Natural killer cell (primary cell): ENCODE results near the gene SLCO3A1. TPM values are rescaled to one million over a fixed set of nuclear protein-coding genes. Genes with fewer than 3 reads are reported as not detected.

ENCODE experiments used
- ATAC-seq, 3 donors: fragments of 150-1000 bp in 2 of 3; fragments of 200-7000 bp in 1 of 3; cut with Tn5 transposase; 1 replicate in 1 of 3; 2 replicates in 2 of 3; pipeline ENCODE4 v1.10.0; 2021; ENCODE audit warnings: mild to moderate bottlenecking in 2 of 3, moderate library complexity in 2 of 3
- DNase-seq, 2 donors: peaks; one replicate each; pipeline versions ENCODE4 v3.0.0 to v3.0.0-alpha.2; 2013 to 2021; ENCODE audit warnings: mixed read lengths in 1 of 2
- H3K27ac ChIP-seq: one replicate; pipeline ENCODE4 v1.5.1; 2013; ENCODE audit warnings: mild to moderate bottlenecking, low read length
- H3K27me3 ChIP-seq: one replicate; pipeline ENCODE4 v1.6.1; 2013; ENCODE audit warnings: low read length; ENCODE audit not compliant: control insufficient read depth, insufficient read depth
- H3K36me3 ChIP-seq: one replicate; pipeline ENCODE4 v1.6.1; 2013; ENCODE audit warnings: low read length; ENCODE audit not compliant: control insufficient read depth, insufficient read depth
- H3K4me1 ChIP-seq: one replicate; pipeline ENCODE4 v1.6.1; 2013; ENCODE audit warnings: low read length; ENCODE audit not compliant: control insufficient read depth, insufficient read depth
- H3K4me3 ChIP-seq: one replicate; pipeline ENCODE4 v1.5.1; 2013; ENCODE audit warnings: low read length
- H3K9me3 ChIP-seq: one replicate; pipeline ENCODE4 v1.6.1; 2013; ENCODE audit warnings: low read length; ENCODE audit not compliant: control insufficient read depth, insufficient read depth
- H3K27ac Mint-ChIP-seq, 2 donors: one replicate each; pipeline ENCODE4 v1.8.0; 2022; ENCODE audit warnings: mild to moderate bottlenecking in 2 of 2, mixed read lengths in 2 of 2, moderate library complexity in 1 of 2
- H3K27me3 Mint-ChIP-seq, 2 donors: one replicate each; pipeline ENCODE4 v1.8.0; 2022; ENCODE audit warnings: low read depth in 2 of 2, mixed read lengths in 2 of 2
- H3K36me3 Mint-ChIP-seq: one replicate; pipeline ENCODE4 v1.8.0; 2022; ENCODE audit warnings: mixed read lengths
- H3K4me1 Mint-ChIP-seq, 2 donors: one replicate each; pipeline ENCODE4 v1.8.0; 2022; ENCODE audit warnings: mixed read lengths in 2 of 2
- H3K4me3 Mint-ChIP-seq: one replicate; pipeline ENCODE4 v1.8.0; 2022; ENCODE audit warnings: mild to moderate bottlenecking, moderate library complexity, mixed read lengths
- H3K9me3 Mint-ChIP-seq, 2 donors: one replicate each; pipeline ENCODE4 v1.8.0; 2022; ENCODE audit warnings: mixed read lengths in 2 of 2
- CTCF ChIP-seq: fragments of 200-600 bp; IDR thresholded peaks from one replicate; pipeline ENCODE4 v1.8.0; 2022; ENCODE audit warnings: antibody characterized with exemption
- WGBS: methylation state at CpG from one replicate; pipeline ENCODE4 v1.1.7; 2013; ENCODE audit warnings: missing lambda C conversion rate; ENCODE audit not compliant: insufficient coverage; 5-methylcytosine and 5-hydroxymethylcytosine counted together
- intact Hi-C: fragments of 100-400 bp; cut with micrococcal nuclease; formaldehyde crosslinking; loops from one replicate; pipeline ENCODE4 v1.14.2; 2022
- total RNA-seq, 4 donors: library from RNA; stranded (reverse); fragments of 120-200 nt in 1 of 4; gene quantifications; one replicate each; pipeline versions ENCODE4 v1.2.3 to v1.2.4, GENCODE V29; 2013 to 2022

Gene SLCO3A1
- total RNA-seq, 3 donors from 2014 or later (not counting 1 experiment from before 2014, with no cell fraction given): 48.5 to 73.5 (median 68.8) TPM

DNA sequence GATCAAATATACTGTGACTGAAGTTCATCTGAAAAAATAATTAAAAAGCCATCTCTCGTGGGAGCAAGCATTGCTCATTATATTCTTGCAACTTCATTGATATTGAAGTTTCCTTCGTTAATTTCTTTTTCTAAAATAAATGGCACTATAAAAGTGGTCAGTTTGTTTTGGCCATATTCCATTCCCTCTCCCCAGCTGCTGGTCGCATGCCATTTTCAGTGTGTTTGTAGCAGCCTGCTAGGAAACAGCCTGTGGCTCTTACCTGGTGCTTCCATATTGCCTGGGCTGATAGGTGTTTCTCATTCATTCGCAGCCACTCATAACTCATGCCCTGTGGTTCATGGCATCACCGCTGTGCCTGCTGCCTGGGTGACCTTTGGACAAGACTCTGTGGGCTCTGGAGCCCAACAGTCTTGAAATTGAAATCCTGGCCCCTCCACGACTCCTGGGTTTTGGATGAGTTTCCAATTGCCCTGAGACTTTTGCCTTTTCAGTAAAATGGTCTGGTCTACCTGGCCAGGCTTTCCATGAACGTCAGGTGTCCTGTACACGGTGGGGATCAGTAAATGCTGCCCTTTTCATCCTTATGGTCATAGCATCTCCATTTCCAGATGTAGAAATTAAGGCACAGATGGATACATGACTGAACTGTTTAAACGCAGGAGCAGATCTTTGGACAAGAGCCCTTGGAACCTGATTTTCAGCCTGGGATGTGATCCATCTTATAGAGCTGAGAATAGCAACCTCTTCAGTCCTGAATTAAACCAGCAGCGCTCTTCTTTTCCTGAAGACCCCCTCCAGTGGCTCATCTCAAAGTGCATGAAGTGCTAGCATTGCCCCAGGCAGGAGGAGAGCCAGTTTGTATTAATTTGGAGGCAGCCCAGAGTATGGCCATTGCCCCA is 69.4 kb downstream of the SLCO3A1 start:
- H3K4me1 Mint-ChIP-seq: peaks cover 65 to 75% of the 10 kb centered on the region in 2 donors
- Histone ChIP-seq H3K4me1 (peaks cover 12% of the 10 kb centered on the region), H3K36me3 (no peaks in the 10 kb centered on the region), H3K9me3 (no peaks in the 10 kb centered on the region), H3K4me3 (no peak overlapping the region), H3K27me3 (no peaks in the 10 kb centered on the region), H3K27ac (no peak overlapping the region)
- WGBS: 86% methylated on average over 10 of the region's 10 CpGs
- no peaks in the 10 kb centered on the region for H3K36me3 Mint-ChIP-seq
- no peak overlapping the region for H3K4me3 Mint-ChIP-seq
- no peaks in the 10 kb centered on the region for H3K9me3 Mint-ChIP-seq
- peak overlapping the region in 1 of 2 donors; percentile 64 for H3K27ac Mint-ChIP-seq
- intact Hi-C loops: no loop called here
- ATAC-seq: no peak
- no peak for TF ChIP-seq CTCF
- no peak for DNase-seq
- no peaks in the 10 kb centered on the region for H3K27me3 Mint-ChIP-seq

GRCh38 chr15:91924183-91924582 is 70.7 kb downstream of the SLCO3A1 start:
- ATAC-seq (no peak), DNase-seq (no peak)
- H3K4me3 Mint-ChIP-seq: no peak overlapping the region
- no peaks in the 10 kb centered on the region for H3K36me3 Mint-ChIP-seq
- Histone ChIP-seq H3K4me3 (no peak overlapping the region), H3K27me3 (no peaks in the 10 kb centered on the region), H3K4me1 (peaks cover 12% of the 10 kb centered on the region), H3K36me3 (no peaks in the 10 kb centered on the region), H3K9me3 (no peaks in the 10 kb centered on the region), H3K27ac (no peak overlapping the region)
- TF ChIP-seq CTCF: no peak
- WGBS: 94% methylated on average over 7 of the region's 7 CpGs
- no peaks in the 10 kb centered on the region for H3K27me3 Mint-ChIP-seq
- H3K27ac Mint-ChIP-seq: peak overlapping the region in 1 of 2 donors; percentile 58
- peaks cover 68 to 82% of the 10 kb centered on the region in 2 donors for H3K4me1 Mint-ChIP-seq
- intact Hi-C loops: no loop called here
- no peaks in the 10 kb centered on the region for H3K9me3 Mint-ChIP-seq

GRCh38 chr15:91924837-91925495 is 71.5 kb downstream of the SLCO3A1 start:
- Mint-ChIP-seq H3K4me3 (no peak overlapping the region), H3K9me3 (no peaks in the 10 kb centered on the region), H3K4me1 (peaks cover 71 to 84% of the 10 kb centered on the region in 2 donors), H3K36me3 (no peaks in the 10 kb centered on the region), H3K27me3 (no peaks in the 10 kb centered on the region), H3K27ac (peak overlapping the region; percentile 30 to 58)
- TF ChIP-seq CTCF: no peak
- Histone ChIP-seq H3K27ac (no peak overlapping the region), H3K9me3 (no peaks in the 10 kb centered on the region), H3K27me3 (no peaks in the 10 kb centered on the region), H3K4me3 (no peak overlapping the region), H3K36me3 (no peaks in the 10 kb centered on the region), H3K4me1 (peaks cover 12% of the 10 kb centered on the region)
- 91% methylated on average over 3 of the region's 4 CpGs for WGBS
- intact Hi-C loops: no loop called here
- no peak for DNase-seq
- ATAC-seq: no peak
